NCI-H69 (cell line): ENCODE measurements around the gene LPCAT1.
"Not testable (repeated sequence)": the region's sequence is repeated elsewhere in the genome, so short reads cannot be mapped to it uniquely, and the experiment has no call there.

ENCODE experiments used
- DNase-seq: peaks from one replicate; lab custom pipeline; 2025; lab: John Stamatoyannopoulos, UW

Gene LPCAT1

DNA sequence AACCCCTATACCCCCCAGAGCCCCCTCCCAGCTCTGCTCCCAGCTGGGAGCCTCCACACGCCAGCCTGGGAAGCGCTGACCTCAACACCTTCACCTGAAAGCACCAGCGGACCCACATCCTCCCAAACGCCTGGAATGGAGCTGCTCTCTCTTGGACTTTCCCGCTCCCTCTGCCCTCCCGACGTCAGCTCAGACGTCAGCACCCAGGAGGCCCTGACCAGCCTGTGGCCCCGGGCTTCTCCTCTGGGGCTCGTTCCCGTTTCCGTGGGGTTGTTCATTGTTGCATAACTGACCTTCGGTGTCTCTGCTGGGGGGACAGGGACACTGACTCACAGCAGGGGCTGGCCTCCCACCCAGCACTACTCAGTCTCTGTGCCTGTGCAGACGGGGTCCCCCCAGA lies 43.5 kb downstream of the LPCAT1 start:
- DNase-seq: no peak

DNA sequence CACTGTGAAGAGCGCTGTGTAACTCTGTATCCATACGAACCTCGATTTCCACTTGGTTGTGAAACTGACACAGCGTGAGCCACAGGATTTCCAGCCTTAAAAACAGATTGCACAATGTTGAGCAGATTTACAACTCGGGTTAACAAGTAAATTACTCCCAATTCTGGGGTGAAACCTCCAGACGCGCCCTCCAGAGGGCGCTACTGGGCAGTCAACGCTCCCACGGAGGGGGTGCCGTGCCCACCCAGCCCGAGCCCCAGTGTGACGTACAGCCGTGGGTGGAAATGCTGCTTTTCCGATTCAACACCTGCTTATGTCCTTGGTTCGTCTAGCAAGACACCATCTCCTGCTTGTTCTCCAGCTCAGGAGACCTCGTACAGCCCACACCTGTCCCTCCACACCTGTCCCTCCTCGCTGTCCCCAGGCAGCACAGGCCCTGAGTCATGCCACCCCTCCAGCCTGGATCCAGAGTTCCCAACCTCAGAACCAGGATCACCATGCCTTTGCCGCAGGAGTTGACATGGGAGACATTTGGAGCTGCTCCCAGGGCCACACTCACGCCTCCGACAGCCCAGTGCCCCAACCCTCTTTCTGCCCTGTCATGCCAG lies 44.1 kb downstream of the LPCAT1 start:
- DNase-seq: peak; percentile 31

DNA sequence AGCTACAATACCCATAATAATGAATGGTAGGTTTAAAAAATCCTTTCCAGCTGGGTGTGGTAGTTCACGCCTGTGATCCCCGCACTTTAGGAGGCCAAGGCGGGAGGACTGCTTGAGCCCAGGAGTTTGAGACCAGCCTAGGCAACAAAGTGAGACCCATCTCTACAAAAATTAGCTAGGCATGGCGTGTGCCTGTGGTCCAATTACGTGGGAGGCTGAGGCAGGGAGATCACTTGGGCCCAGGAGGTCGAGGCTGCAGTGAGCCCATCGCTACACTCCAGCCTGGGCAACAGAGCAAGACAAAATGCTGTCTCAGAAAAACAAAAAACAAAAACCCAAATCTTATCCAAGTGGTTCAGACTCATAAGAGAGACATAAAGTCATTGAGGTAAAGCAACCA lies 44.7 kb downstream of the LPCAT1 start:
- DNase-seq: no peak

DNA sequence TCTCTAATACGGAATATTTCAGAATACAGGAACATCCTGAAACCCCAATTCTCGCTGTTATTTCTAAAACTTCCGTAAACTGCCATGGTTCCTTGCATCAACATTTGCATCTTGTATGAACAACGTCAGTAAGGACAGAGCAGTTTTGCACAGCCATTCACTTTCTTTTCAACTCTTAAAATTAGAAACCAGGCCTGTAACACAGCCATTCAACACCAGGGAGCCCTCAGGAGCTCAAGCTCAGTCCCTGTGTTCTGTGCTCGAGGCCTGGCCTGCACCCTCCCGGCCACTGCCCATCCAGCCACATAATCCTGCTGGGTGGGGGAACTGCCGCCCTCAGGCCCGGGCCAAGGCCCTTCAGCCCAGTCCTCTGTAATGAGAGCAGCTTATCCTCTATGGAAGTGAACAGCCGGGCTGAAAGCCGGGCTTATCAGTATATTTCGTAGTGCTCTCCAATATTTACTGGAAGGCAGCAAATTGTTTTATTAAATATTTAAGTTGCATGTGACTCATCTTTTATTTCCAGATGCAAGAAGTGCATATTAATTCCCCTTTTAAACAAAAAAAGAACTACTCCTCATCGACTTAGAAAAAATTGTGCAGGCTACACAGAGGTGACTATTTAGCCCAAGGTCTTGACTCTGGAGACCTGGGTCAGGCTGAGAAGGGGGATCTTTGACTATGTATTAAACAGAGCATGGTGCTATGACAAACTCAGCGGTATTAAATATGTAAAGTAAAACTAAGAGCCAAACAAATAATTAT lies 45.3 kb downstream of the LPCAT1 start:
- no peak for DNase-seq

DNA sequence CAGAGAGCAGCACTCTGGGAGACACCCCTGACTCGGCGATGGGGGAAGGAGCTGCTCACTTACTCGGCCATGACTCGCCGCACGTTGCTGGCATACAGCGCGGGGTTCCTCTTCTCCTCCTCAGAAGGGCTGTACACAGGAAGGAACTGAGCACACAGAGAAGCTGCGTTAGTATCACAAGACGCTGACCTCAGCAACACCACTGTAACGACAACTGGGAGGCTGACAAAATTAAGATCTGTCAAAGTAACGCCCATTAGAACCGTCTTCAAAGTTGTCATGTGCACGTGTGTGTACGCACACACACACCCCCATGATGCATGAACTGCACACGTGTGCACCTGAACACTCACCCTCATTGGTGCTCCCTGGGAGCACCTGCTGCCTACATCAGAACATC lies 46.4 kb downstream of the LPCAT1 start:
- no peak for DNase-seq

DNA sequence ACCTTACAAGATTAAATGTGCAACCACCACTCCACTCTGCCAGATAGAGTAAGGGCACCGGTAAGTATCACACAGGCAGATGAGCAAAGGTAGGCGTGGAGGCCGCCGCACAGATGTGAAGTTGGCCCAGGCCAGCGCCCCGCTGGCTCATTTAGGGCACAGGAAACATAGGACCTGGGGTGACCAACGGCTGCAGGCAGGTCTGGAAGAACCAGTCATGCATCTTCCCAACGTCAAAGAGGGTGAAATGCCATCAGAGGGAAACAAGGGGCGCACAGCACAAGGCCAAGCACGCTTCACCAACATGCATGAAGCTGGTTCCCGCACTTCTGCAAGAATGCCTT lies 46.8 kb downstream of the LPCAT1 start:
- no peak for DNase-seq

DNA sequence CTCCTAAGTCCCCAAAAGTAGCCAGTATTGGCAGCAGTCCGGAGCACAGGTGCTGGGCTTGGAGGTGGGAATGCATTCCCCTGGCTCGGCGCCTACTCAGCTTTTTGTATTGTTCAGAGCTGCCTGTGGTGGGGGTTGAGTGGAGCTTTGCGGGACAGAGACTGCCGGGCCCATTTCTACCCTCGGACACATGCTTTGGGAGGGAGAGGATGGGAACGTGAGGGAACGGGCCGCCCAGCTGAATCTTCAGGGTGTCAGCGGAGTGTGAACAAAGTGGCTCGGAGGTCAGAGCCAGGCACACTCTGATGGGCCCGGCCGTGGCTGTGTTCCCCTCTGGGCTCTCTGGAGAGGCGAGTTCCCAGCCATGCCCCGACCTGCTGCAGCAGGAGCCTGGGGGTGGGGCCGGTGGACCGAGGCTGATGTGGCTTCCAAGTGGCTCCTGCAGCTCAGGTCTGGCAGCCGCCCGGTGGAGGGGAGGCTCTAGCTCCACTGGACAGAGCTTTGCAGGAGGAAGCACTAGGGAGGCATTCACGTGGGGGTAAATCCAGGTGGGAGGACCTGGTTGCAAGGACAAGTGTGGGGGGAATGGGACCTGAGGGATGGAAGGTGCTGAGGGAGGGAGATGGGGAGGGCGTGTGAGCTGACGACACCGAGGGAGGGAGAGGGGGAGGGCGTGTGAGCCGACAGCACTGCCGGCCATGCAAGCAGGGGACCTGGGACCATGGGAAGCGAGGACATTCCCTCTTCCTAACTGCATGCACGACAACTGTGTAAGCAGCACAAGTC lies 47.4 kb downstream of the LPCAT1 start:
- no peak for DNase-seq

DNA sequence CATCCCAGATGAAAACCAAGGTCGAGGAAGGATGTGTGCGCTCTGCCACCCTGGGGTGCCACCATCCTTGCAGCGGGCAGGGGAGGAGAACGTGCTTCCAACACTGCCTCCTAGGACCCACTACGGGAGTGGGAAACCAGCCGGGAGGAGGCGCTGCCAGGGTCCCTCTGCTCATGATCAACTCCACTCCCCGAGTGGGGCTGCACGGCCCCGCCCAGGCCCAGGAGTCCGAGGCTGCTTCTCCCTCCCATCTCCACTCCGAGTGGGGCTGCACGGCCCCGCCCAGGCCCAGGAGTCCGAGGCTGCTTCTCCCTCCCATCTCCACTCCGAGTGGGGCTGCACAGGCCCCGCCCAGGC lies 48.2 kb downstream of the LPCAT1 start:
- not testable (repeated sequence) for DNase-seq

DNA sequence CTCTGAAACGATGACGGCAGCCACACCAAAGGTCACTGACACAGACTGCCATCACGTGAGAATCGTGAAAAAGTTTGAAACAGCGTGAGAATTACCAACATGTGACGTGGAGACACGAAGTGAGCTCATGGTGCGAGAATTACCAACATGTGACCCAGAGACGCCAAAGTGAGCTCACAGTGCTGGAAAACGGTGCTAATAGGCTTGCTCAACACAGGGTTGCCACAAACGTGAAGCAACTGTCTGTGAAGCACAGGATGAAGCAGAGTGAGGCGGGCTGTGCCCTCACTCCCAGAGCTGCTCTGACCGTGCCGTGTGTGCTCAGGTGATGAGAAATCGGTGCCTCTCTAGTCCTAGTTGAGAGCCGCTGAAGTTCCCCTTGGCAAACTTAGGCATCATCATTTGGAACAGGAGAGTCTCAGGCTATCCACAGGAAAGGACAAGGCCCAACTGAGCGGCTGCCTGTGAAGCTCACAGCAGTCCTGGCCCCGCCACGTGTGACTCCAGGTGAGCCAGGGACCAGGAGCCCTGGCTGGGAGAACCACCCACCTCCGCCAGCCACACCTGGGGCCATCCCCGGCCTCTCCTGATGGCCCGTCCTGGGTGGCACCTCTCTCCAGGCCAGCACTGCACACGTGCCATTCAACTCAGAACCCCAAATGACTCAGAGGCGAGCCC lies 48.8 kb downstream of the LPCAT1 start:
- DNase-seq: no peak

DNA sequence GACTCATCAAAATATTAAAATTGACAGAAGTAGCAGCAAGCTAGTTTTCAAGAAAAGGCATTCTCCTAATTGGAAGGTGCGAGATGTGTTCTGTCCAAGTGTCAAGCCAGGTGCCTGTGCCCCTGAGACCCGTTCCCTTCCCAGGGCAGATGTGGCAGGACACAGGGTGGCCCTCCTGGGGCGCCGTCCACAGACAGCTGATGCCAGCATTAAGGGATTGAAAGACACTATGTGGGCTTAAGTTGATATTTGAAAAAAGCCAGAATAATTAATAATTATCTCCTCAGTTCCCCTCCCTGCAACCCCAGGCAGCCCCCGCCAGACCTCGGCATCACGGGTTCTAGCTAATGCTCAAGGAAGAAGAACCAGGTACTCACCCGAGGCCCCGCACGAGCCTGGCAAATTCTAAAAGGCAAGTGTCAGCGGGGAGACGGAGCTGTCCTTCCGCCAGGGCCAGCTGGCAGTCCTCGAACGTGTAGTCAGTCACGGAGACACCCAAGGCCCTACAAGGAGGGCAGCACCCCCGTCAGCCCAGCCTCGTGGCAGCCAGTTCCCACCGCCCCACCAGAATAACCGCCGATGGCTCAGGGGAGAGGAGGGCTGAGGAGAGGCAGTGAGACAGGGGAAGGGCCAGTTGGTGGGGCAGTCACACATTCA lies 49.4 kb downstream of the LPCAT1 start:
- no peak for DNase-seq

DNA sequence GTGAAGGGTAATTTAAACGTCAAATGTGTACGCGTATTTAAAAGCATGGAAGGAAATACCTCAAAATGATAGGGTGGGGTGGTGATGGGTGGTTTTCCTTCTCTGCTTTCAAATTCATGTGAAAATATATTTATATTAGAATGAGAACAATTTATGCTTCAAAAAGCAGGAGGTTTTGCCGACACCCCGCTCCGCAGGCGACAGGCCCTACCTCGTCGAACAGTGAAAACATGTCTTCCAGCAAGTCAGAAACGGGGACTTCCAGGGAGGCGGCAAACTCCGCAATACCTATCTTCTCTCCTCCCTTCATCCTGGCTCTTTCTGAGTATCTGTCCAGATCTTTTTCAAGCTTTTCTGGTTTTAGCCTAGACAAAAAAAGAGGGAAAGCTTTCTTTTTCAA lies 50.0 kb downstream of the LPCAT1 start:
- no peak for DNase-seq

DNA sequence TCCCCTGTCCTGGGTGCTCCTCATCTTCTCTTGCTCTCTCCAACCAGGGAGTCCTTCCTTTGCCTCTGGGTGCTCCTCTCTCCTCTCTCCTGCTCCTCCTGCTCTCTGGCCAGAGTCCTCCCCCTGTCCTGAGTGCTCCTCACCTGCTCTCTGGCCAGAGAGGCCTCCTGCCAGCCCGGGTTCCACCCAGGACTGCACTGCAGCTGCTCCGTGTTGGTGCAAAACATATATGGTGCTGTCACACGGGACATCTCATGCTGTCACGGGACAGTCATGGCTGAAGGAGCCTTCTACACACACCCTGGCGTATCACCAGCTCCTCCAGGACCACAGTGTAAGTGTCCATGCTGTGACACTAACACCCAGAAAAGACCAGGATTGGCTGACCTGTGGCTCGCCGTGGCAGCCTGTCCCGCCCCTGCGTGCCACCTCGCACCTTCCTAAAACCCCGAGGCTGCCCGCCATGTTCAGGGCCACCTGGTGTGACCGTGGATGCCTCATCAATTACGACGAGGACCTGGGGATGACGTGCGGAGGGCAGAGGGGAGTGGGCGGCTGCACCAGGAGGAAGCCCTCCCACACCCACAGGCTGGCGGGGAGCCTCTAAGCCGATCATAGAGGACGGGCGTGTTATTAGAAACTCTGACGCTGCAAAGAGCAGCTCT lies 50.7 kb downstream of the LPCAT1 start:
- DNase-seq: no peak

DNA sequence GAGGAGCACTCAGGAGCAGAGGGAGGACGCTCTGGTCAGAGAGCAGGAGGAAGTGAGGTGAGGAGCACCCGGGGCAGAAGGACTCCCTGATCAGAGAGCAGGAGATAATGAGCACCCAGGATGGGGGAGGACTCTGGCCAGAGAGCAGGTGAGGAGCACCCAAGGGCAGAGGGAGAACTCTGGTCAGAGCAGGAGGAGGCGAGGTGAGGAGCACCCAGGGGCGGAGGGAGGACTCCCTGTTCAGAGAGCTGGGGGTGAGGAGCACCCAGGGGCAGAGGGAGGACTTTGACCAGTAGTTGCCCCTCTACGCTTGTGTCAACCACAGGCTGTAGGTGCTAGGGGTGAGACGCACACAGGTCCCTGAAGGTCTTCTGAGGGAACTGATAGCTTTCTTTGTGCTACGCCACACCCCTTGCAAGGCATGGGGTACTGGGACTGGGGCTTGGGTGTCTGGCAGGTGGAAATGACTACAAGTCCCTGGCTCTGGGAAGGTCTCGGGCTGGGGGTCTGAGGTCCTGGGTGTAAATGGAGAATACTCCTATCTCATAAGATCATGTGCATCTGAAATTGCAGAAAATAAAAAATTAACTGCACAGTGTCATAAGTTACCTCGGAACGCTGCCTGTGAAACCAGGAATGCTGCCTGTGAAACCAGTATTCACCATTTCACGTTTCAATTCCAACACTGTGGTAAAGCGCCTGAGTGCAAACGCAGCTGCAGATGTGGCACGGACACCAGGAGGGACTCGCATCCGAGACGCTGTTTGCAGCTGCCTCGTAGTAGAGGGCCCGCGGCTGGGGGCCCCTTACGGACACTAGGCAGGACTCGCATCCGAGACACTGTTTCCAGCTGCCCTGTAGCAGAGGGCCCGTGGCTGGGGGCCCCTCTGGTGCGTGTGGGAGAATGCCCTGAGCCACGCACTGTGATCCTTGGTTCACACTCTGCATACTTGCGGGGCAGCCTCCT lies 51.5 kb downstream of the LPCAT1 start:
- no peak for DNase-seq

DNA sequence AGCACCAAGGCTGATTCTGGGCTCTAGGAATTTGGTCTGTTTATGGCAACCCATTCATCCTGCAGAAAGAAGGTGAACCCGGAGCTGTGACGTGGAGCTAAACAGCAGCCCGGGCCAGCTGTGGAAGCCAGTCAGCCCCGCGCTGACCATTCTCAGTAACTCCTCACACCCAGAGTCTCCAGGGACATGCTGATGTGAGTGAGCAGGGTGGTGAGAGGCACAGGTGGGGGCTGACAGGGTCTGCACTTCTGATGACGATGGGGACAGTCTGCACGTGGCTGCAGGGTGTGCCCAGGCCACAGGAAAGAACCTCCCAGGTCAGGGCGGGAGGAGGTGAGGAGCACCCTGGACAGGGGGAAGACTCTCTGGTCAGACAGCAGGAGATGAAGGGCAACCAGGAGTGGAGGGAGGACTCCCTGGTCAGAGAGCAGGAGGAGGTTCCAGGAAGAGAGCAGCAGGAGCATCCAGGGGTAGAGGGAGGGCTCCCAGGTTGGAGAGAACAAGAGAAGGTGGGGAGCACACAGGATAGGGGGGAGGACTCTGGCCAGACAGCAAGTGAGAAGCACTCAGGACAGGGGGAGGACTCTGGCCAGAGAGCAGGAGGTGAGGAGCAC lies 52.4 kb downstream of the LPCAT1 start:
- DNase-seq: no peak

DNA sequence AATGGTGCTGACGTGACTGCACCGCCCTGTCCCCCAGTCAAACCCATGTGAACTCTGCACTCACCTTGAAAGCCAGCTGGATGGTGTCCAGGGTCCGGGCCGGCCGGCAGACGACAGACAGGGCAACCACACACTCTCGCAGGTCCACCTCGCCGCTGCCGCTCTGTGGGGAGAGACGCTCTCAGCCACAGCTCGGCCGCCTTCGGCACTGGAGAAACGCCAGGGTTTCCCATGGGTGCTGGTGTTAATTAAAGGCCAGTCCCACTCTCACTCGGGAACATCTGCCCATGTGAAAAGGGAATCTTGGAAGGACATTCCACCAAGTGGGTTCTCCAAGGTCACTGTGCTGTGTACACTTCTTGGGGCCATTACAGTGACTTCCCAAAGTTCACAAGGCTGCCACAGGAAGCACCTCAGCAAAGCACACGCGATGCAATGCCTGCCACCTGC lies 53.0 kb downstream of the LPCAT1 start:
- DNase-seq: no peak

DNA sequence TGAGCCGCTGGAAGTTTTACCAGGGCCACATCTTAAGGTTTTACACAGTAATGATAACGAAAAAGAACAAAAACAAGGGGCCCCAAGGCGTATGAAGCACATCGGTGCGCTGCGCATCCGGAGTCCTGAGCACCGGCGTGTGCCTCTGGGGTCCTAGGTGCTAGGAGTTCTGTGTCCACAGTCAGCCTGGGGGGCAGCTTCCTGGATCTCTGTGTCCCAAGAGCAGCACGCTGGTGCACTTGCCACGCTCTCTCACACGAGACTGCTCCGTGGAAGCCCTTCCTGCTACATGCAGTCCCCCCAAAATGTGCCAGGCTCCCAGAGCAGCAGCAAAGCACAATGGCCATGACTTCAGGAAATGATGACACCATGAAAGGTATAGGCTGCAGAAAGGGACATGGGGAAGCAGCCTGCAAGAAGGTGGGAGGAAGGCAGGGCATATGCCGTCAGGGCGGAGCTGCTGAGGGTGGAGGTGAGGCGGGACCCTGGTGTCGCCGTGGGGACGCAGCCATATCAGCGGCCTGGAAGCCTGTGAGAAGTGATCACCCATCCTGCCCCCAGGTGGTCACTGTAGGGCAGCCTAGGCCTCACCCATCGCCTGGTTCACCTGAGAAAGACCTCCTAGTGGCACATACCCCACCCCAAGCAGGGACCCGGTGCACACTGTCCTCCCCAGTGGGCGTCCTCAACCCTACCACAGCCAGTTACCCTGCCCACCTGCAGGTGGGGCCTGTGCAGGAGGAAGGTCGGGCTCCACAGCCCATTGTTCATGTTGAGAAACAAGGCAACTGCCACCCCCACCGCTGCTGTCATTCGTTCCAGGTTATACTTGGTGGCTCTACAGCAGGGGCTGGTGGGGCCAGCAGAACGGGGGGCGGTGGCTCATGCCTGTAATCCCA lies 54.9 kb downstream of the LPCAT1 start:
- DNase-seq: no peak

DNA sequence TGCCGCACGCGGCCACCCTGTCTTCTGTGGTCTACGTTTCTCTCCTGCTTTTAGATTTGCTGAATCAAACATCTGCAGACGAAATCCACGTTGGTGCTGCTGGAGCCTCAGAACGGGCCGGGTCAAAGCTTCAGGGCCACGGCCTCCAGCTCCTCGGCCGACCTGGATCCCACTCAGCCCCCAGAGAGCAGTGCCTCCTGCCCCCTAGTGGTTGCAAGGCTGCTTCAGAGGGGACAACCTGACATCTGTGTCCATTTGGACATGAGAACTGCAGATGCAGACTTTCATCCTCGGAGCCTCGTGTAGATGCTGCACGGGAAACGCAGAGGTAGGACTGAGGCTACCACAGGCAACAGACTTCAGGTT lies 55.5 kb downstream of the LPCAT1 start:
- peak; percentile 51 for DNase-seq

DNA sequence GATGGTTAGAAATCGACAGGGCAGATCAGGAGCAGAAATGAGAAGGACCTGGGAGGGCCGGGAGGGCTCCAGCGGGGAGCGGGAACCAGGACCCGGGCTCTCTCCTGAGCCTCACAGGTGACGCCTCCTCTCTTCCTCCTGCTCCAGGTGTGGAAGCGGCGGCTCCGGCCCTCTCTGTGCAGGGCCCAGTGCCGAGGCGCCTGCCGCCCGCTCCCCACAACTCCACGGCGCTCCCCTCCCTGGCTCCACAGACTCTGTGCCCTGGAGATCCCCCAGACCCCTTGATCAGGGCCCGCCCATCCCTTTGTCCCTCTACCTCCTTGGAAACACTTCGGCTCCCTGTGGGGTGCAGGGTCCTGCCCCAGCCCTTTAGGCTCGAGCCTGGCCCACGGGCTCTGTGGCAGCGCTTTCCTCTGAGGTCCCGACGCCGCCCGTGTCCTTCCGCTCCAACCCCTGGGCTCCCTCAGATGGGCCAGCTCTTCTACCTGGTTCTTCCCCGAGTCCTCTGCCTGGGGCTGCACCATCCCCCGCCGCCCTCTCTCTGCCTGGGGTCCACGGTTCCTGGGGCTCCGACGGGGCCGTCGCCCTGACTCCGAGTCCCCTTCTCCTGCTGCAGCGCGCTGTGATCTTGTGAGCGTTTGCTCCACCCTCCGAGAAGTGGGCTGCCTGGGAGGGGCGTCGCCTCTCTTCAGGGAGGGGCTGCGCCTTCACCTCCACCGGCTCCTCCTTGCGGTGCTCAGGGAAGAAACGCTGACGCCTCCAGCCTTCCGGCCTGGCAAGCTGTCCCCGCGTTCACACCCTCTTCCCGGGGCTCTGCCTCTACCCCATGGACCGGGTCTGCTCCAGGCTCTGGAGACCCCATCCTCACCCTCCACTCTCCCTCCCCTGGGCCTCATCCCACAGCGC lies 56.2 kb downstream of the LPCAT1 start:
- DNase-seq: no peak
